Adrenal gland (tissue), 12 donors: ENCODE measurements around the gene MED12L. TPM values are rescaled to one million over a fixed set of nuclear protein-coding genes. Genes with fewer than 3 reads are reported as not detected.
"Not testable (repeated sequence)": the region's sequence is repeated elsewhere in the genome, so short reads cannot be mapped to it uniquely, and the experiment has no call there.

Experiments
- DNase-seq, 7 donors: peaks; one replicate each; pipeline ENCODE4 v3.0.0-alpha.2; 2019 to 2020
- H3K27ac ChIP-seq, 5 donors: fragments of 200-600 bp; sonication (generic) in 4 of 5; 1 replicate in 3 of 5; 2 replicates in 2 of 5; pipeline versions ENCODE4 v1.5.1 to v1.8.0; 2016 to 2020; ENCODE audit warnings: mild to moderate bottlenecking in 1 of 5
- H3K27me3 ChIP-seq: fragments of 200-600 bp; 2 replicates; pipeline ENCODE4 v1.8.0; 2021
- H3K36me3 ChIP-seq, 2 donors: fragments of 200-600 bp; replicated peaks in 1 of 2; 1 replicate in 1 of 2; 2 replicates in 1 of 2; pipeline versions ENCODE4 v1.5.1 to v1.8.0; 2018 to 2022
- H3K4me1 ChIP-seq, 2 donors: fragments of 200-600 bp; replicated peaks in 1 of 2; 1 replicate in 1 of 2; 2 replicates in 1 of 2; pipeline versions ENCODE4 v1.5.1 to v1.8.0; 2018 to 2021
- H3K4me3 ChIP-seq, 4 donors: fragments of 200-600 bp; sonication (generic) in 3 of 4; one replicate each; pipeline ENCODE4 v1.5.1; 2016 to 2018
- H3K9me3 ChIP-seq, 3 donors: fragments of 200-600 bp; sonication (generic) in 1 of 3; replicated peaks in 1 of 3; 1 replicate in 2 of 3; 2 replicates in 1 of 3; pipeline versions ENCODE4 v1.5.1 to v1.8.0; 2016 to 2021
- POLR2A ChIP-seq, 2 donors: fragments of 450-650 bp; IDR thresholded peaks; one replicate each; pipeline ENCODE4 v1.6.1; 2017; ENCODE audit warnings: antibody characterized with exemption in 2 of 2, mild to moderate bottlenecking in 2 of 2, moderate library complexity in 1 of 2
- WGBS, 4 donors: extraction: QIAGEN DNeasy Blood & Tissue Kit in 2 of 4; methylation state at CpG; one replicate each; pipeline versions ENCODE4 v1.1.5 to v1.1.7; 2013 to 2017; 5-methylcytosine and 5-hydroxymethylcytosine counted together
- intact Hi-C, 2 donors: fragments of 100-400 bp; cut with DNase I; formaldehyde crosslinking; loops; one replicate each; pipeline versions ENCODE4 v1.14.1 to v1.15.0; 2022 to 2023
- polyA plus RNA-seq, 3 donors: library from polyadenylated mRNA; stranded (reverse); fragments of 200-250 nt in 2 of 3; fragments of 350-450 nt in 1 of 3; fragmentation: Illumina TruSeq in 1 of 3; extraction: RNeasy Lipid Tissue Mini Kit (QIAGEN cat#74804) in 1 of 3; gene quantifications; one replicate each; pipeline ENCODE4 v1.2.3, GENCODE V29; 2013 to 2014
- total RNA-seq, 9 donors: library from RNA; depleted of rRNA in 4 of 9; stranded (reverse); fragments of >200 nt in 4 of 9; fragments of 120-200 nt in 1 of 9; fragmentation: NEBNext Ultra II Directional in 1 of 9; extraction: Animal tissue kit (Norgen Biotek cat#: 25700) in 1 of 9; gene quantifications; one replicate each; pipeline versions ENCODE4 v1.1.0 to v1.2.4, GENCODE V29; 2013 to 2023
- TF ChIP-seq, protein P1 (sequence below), 6 experiments: fragments of 450-650 bp in 4 of 6; fragments of 200-600 bp in 2 of 6; sonication (generic) in 1 of 6; IDR thresholded peaks; 1 replicate in 5 of 6; 2 replicates in 1 of 6; pipeline versions ENCODE4 v1.5.1 to v1.8.0; 2016 to 2021; ENCODE audit warnings: antibody characterized with exemption in 6 of 6, mild to moderate bottlenecking in 2 of 6, moderate library complexity in 1 of 6
- donor health status: healthy with polysubstance abuse.
- donor health status: Bipolar disorder and iron deficiency.
- donor health status: DM: yes; HTN: yes; CAD: no.
- donor health status: DM: no; HTN: no; CAD: no.
- donor health status: DM: no; HTN: no; CAD: no.
- donor health status: DM: yes; HTN: yes; CAD: no.

MED12L gene
- total and polyA plus RNA-seq, 12 donors = 0.77 to 25.0 (median 6.3) TPM

DNA sequence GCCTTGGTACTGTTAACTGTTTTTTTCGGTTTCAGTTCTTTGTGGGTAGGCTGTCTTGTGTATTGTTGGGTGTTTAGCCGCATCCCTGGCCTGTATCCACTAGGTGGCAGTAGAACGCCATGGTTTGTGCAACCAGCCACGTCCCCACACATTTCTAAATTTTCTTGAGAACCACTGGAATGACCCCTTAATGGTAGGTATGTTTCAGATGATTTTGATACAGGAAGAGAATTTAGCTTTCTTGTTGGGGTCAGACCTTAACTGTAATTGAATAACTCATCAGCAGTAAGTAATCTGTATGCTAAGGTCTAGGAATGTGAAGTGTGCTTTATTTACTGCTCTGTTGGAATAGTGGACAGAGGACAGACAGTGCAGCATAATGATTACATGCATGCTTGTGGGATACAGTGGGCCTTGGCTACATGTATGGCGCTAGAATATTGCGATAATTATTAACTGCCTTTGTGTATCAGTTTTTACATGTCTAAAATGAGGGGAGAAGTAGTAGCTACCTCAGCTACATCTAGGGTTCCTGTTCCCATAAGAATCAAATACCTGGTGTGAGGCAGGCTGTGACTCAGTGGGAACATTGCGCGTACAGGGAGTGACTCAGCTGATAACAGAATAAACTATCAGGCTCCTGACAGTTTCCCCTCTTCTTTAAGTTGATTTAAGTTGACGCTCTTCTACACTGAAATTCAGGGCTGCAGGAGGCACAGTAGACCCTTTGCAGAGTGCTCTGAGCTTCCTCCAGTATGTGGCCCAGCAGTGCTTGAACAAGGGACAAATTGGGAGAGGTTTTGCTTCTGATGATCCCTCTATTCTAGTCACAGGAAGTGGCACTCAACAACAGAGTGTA is 142.6 kb downstream of the MED12L start:
- peaks cover 0 to 17% of the 10 kb centered on the region in 2 donors for H3K4me1 ChIP-seq
- peak; percentile 70 to 92 (median 80) for DNase-seq
- TF ChIP-seq, protein P1, sequence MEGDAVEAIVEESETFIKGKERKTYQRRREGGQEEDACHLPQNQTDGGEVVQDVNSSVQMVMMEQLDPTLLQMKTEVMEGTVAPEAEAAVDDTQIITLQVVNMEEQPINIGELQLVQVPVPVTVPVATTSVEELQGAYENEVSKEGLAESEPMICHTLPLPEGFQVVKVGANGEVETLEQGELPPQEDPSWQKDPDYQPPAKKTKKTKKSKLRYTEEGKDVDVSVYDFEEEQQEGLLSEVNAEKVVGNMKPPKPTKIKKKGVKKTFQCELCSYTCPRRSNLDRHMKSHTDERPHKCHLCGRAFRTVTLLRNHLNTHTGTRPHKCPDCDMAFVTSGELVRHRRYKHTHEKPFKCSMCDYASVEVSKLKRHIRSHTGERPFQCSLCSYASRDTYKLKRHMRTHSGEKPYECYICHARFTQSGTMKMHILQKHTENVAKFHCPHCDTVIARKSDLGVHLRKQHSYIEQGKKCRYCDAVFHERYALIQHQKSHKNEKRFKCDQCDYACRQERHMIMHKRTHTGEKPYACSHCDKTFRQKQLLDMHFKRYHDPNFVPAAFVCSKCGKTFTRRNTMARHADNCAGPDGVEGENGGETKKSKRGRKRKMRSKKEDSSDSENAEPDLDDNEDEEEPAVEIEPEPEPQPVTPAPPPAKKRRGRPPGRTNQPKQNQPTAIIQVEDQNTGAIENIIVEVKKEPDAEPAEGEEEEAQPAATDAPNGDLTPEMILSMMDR (IDR thresholded peaks at IDR 0.05) = peak; percentile 87 to 96 (median 91)
- no peak for TF ChIP-seq POLR2A (IDR thresholded peaks at IDR 0.05)
- intact Hi-C loops = loop anchor here in 1 of 2 donors (5.0 kb wide), 1 partner anchor 54 kb away; no protein-coding TSS in a partner anchor
- H3K27ac ChIP-seq = no peak overlapping the region
- H3K27me3 ChIP-seq = no peaks in the 10 kb centered on the region
- WGBS, 4 donors = 31 to 40% (median 35%) methylated on average over 9 of the region's 9 CpGs
- H3K9me3 ChIP-seq = no peaks in the 10 kb centered on the region
- H3K36me3 ChIP-seq = no peaks in the 10 kb centered on the region
- no peak overlapping the region for H3K4me3 ChIP-seq

DNA sequence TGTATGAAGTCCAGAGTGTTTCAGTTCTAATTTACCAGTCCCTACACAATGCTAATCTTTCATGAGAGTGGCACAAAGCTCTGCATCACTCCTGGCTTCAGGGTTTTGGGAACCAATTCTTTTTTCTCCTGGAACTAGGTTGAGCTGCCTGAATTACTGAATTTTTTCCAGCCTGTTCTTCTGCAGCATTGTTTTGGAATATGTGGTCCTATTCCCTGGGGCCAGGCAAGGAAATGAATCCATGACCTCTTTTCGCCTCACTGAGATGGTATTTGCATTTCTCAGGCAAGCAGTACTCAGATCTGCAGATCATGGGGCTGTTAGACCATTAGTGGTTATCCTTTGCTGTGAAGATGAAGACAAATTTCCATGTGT is 143.2 kb downstream of the MED12L start:
- TF ChIP-seq, protein P1 (IDR thresholded peaks at IDR 0.05) = no peak
- TF ChIP-seq POLR2A (IDR thresholded peaks at IDR 0.05) = no peak
- Histone ChIP-seq H3K4me3 (no peak overlapping the region), H3K9me3 (no peaks in the 10 kb centered on the region), H3K36me3 (no peaks in the 10 kb centered on the region), H3K4me1 (peaks cover 0 to 17% of the 10 kb centered on the region in 2 donors), H3K27ac (no peak overlapping the region), H3K27me3 (no peaks in the 10 kb centered on the region)
- no peak for DNase-seq
- intact Hi-C loops = loop anchor here in 1 of 2 donors (5.0 kb wide), 1 partner anchor 54 kb away; no protein-coding TSS in a partner anchor
- 56 to 86% (median 68%) methylated on average over 1 of the region's 1 CpG for WGBS, 4 donors

DNA sequence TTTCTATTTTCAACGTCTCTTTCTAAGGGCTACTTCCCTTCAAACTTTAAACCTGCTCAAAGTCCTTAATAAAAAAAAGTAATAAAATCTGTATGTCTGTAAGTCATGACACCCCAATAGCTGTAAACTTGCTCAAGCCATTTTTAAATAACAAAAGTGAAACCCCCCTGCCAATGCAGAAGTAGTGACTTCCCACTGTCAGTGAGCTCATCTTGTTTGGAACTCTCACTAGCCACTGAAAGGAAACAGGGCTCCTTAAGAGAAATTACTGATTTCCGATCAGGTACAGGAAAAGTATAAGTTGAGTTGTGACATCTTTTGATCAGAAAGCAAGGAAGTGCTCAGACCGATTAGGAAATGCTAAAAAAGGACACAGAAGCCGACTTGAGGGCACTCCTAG is 145.2 kb downstream of the MED12L start:
- no peak overlapping the region for H3K4me3 ChIP-seq

DNA sequence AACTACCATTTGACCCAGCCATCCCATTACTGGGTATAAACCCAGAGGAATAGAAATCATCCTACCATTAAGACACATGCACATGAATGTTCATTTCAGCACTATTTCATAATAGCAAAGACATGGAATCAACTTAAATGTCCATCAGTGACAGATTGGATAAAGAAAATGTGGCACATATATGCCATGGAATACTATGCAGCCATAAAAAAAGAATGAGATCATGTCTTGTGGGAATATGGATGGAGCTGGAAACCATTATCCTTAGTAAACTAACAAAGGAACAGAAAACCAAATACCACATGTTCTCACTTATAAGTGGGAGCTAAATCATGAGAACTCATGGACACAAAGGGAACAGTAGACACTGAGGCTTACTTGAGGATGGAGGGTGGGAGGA is 146.9 kb downstream of the MED12L start:
- intact Hi-C loops, DNase-seq, H3K27me3 ChIP-seq, H3K36me3 ChIP-seq, H3K27ac ChIP-seq, H3K9me3 ChIP-seq, H3K4me3 ChIP-seq: not testable (repeated sequence)
- peaks cover 0 to 17% of the 10 kb centered on the region in 2 donors for H3K4me1 ChIP-seq

More for the DNA sequence above, 145.2 kb downstream of the MED12L start:
- Histone ChIP-seq H3K9me3 (no peaks in the 10 kb centered on the region), H3K27ac (no peak overlapping the region), H3K4me1 (peaks cover 0 to 17% of the 10 kb centered on the region in 2 donors), H3K36me3 (no peaks in the 10 kb centered on the region), H3K27me3 (no peaks in the 10 kb centered on the region)
- TF ChIP-seq, protein P1 (IDR thresholded peaks at IDR 0.05) = no peak
- no peak for TF ChIP-seq POLR2A (IDR thresholded peaks at IDR 0.05)
- no peak for DNase-seq
- intact Hi-C loops = no loop called here
- 49 to 65% (median 55%) methylated on average over 4 of the region's 4 CpGs for WGBS, 4 donors
